T follicular helper cell (primary cell): ENCODE measurements around the gene ORC4.

Experiments
- DNase-seq: peaks from one replicate; pipeline ENCODE4 v3.0.0-alpha.2; 2020; ENCODE audit warnings: low read depth
- total RNA-seq, 2 experiments: gene quantifications; one replicate each; lab custom pipeline; 2026; lab: John Stamatoyannopoulos, UW

ORC4 gene
- total RNA-seq = 35.7 to 47.4 reads per million in 2 experiments

DNA sequence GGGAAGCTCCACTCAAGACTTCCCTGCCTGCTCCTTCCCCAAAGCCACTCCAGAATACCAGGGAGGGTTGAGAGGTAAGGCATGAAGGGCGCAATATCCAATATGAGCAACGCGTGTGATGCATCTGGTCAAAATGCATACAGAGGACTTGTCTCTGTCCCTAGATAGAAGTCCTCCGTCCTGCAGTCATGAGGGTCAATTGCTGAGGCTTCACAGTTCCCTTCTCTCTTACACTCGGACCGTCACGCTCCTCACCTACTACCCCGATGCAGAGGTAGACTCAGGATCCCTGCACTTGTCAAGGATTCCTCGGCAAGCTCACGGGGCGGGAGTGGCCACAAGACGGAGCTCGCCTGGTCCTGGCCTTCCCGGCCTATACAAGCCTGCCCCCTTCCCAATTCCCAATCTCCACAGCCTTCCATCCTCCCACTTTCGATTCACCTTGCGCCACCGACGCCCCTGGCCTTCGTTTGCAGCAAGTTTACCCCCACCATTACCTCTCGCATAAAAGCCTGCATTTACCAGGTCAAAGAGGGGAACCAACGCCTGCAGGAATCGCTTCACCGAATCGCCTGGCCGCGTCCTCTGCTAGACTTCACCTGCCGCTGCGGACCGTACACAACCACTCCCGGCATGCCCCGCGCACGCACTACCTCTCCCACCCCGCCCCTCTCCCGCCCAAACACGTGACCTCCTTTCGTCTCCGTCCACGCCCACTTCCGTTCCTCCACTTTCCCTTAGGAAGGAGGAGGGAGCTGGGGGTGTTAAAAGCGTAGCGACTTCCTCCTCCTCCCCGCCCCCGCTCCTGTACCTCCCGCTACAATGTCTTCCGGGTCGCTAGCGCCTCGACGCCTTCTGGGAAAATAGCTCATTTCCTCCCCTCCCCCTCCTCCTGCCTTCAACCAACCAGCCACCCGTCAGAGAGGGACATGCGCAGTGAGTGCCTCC is at the start of gene ORC4:
TSS of gene ORC4 (minus strand) at position 627 of the 948 bp plus-strand sequence. CDS start 44,779 bp downstream, outside the sequence.
- DNase-seq = peak; percentile 96

DNA sequence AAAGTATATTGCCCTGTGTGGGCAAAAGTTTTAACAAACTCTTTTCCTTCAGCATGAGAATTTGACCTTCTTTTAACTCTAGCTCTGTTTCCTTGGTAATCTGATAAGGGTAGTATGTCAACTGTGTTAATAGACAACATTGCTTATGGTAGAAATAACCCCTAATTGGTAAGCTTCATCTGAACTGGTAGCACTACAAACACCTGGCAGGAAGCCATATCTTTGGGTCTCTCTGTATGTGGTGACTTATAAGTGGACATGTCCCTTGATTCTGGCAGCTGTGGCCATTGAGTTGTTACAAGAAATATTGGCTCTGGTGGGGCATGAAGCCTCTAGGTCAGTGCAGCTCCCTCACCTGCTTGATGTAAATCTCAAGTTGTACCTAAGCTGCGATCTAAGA is 47.3 kb upstream of the ORC4 start:
- no peak for DNase-seq

DNA sequence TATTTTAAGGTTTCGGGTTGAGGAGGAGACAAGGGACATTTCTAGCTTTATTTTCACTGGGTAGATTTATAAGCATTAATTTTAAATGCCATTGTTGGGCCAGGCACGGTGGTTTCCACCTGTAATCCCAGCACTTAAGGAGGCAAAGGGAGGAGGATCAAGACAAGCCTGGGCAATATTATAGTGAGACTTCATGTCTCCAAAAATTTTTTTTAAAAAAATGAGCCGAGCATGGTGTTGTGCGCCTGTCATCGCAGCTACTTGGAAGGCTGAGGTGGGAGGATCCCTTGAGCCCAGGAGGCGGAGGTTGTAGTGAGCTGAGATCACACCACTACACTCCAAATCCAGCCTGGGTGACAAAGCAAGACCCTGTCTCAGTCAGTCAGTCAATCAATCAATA is 45.4 kb upstream of the ORC4 start:
- no peak for DNase-seq

DNA sequence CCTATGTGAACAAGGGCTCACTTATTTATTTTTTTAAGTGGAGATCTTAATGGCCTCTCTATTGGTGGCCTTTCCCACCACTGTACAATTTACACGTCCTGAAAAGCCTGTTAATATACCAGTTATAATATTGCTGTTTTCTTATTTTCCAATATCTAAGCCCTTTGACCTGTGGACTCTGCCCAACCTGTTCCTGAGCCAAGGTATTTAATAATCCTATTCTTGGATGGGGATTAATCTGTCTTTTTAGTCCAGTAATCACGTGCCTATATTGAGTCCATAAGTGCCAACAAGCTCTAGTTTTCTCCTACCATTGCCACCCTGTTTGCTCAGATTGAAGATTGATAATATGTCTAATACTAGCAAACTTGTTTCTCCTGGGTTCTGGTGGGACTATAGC is 43.1 kb upstream of the ORC4 start:
- no peak for DNase-seq

DNA sequence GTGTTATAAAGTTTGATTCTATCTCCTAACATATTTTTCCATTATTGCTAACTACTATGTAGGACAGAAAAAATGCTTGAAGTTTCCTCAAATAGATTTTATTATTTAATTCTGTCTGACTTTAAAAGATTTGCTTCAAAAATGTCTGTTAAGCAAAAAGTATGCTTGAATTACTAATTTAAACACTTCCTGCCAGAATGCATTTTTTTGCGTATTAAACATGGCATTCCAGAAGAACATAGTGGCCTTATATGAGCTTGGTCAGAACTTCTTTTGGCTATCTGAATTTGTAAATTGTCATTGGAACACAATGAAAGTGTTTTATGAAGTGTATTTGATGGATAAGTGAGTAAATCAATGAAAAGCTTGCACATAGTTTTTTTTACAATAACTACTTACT is 38.1 kb upstream of the ORC4 start:
- no peak for DNase-seq

DNA sequence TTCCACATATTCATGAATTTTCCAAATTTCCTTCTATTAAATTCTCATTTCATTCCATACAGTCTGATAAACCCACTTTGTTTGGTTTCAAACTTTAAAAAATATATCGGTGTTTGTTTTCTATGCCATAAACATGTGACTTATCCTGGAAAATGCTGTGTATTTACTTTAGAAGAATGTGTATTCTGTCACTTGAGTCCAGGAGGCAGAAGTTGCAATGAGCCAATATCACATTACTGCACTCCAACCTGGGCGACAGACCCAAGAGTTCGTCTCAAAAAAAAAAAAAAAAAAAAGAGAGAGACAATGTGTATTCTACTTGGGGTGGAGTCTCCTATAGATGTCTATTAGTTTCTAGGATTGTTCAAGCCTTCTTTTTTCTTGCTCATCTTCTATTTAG is 32.1 kb upstream of the ORC4 start:
- DNase-seq = no peak

DNA sequence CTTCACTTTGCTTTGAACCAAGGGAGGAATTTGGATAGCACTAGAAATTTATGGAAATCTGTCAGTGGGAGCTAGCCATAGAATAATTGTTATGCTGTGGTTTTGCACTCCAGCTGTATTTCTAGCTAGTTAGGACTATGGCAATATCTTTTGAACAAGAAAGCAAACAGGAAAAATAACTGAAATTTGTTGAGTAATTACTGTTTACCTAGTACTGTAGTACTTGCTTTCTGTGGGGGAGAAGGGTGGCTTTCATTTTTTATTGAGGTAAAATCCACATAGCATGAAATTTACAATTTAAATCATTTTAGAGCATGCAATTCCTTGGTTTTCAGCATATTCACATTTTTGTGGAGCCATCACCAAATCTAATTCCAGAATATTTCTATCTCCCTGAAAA is 28.7 kb upstream of the ORC4 start:
- DNase-seq = no peak

DNA sequence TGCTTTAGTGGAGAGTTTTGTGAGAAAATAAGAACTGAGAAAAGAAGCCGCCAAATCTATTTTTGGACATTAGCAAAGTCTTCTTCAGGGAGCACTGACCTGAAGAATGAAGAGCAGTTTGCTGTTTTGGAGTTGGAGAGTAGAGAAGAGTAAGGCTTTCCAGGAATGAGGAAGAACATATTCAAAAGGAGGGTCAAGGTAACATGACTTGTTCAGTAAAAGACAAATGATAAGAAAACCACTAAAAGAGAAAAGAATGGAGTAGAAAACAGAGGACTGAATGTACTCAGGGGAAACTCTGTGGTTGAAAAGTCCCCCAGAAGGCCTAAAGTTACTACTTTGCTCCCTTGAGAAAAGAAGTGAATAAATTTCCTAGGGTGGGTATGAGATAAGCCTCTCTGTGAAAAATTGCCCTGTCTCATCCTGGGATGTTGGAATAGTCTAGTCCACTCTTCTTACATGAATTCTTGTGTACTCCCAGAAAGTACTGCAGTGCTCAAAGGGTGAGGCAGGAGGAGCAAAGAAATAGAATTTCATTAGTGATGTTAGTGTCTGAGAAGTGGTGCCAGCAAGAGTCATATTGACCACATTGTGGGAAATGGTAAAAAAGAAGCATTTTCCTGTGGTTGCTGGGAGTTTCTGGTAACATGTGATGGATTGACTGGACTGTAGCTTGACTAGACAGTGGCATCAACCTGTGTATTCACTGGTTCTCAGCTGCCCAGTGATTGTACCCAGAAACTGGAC is 28.1 kb upstream of the ORC4 start:
- no peak for DNase-seq

DNA sequence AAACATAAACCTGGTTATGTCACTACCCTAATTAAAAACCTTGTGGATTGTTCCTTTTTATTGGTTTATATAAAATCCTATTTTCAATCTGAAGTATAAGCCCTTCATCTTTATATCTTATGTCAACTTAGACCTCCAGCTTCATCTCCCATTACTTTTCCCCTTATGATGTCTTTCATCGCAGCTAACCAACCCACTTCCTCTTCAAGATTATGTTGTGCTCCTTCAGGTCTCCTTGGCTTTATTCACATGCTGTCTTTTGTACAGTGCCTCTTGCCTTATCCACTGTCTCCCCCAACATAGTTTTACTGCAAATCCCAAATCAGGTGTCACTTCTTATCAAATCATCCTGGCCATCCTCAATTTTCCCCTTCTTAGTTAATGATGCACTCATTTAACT is 26.3 kb upstream of the ORC4 start:
- DNase-seq = no peak

DNA sequence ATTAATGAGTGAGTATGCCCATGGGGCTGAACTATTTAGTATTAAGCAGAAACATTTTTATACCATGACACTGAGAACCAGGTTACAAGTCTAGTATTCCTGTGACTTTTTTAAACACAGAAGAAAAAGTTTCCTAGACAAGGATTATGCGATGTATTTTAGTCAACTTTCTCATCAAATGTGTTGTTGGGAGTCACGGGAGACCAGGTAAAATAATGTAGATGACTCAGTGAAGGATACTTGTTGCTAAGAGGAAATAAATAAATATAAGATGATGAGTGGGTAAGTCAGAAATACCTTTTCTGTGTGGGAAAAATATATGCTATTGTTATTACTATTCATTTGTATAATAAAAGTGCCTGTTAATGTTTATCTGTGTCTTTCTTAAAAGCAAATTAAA is 23.8 kb upstream of the ORC4 start:
- DNase-seq = no peak

DNA sequence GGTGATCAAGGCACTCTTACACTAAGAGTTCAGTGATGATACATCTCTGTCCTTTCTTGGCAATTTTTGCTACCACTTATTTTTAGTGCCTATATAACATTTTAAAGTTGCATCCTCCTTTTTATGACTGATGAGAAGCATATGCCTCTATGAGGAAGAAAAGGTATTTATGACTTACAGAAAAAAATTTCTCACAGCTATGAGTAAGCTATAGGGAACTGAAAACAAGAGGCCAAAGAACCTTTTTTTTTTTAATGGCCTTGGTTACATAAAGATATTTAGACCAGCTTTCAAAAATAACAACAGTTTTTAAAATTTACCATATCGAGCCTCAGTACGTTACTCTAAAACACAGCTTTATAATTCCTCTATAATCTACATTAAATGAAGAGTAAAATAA is 21.7 kb upstream of the ORC4 start:
- no peak for DNase-seq

DNA sequence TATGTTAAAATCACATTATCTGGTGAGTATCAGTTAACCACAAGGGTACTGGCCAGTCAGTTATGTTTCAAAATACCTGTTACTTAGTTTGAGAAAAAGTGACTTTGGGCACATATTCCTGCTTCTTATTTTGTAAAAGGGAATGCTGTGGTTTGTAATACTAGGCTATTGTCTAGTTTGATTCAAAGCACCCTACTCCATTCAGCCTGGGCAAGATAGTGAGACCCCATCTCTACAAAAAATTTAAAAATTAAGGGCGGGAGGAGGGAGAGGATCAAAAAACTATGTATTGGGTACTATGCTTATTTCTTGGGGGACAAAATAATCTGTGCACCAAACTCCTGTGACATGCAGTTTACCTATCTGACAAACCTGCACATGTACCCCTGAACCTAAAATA is 19.2 kb upstream of the ORC4 start:
- DNase-seq = no peak

DNA sequence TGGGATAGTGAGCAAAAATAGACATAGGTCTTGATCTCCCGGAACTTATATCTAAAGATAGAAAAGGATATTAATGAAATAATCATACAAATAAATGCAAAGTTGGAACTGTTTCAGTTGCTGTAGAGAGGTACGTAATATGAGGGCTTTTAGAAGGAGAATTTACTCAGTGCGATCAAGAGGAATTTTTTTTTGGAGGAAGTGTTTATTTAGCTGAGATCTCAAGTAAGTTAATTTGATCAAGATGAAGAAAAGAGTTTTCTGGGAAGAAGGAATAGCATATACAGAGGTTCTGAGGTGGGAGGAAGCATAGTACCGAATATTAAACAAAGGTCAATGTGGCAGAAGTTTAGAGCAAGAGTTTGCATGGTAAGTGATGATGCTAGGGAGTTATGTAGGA is 11.7 kb upstream of the ORC4 start:
- DNase-seq = no peak

DNA sequence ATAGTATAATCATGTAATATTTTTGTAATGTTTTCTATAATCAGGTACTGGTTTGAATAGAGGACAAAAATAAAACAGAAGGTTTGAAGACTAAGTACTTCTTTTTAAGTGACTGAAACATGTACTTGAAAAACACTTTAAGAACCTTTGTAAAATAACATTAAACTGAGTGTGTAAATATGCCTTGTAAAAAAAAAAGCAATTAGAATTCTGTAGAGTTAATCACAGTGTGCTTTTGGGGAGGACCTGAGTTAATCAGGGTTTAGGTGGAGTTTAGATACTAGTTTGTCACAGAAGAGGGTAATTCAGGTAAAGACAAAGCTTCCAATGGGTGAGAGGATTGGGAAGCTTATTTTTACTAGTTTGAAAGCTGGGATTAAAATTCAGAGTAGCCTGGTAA is 10.6 kb upstream of the ORC4 start:
- no peak for DNase-seq

DNA sequence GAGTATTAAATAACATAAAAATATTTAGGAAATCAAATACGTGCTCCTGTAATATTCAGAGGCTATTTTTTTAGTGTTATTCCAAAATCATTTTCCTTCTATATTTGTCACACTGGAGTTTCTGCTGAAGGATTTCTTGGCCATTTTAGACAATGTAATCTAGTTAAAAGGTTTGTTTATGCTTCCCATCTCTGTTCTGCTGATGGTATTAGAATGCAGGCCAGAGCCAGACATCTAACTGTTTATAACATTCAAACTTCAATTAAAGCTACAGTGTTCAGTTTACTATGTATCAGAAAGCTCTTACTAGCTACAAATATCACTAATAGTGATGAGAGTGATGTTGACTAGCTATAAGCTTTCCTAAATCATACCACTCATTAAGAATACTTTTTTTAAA is 8.2 kb upstream of the ORC4 start:
- DNase-seq = no peak

DNA sequence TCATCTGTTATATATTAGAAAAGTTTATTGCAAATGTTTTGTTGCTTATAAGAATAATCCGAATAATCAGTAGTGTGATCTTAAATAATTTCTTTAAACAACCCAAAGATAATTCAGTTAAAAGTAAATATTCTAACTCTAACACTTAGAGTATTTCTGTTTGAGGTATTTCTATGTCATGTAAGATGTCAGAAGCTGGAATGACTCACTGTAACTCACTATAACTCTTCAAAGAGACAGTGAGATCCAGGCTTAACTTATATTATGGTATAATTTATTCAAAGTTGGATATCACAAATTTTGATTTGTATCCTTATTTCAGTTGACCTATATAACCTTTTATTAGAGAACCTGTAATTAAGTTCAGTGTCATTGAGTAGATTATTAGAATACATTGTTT is 7.3 kb upstream of the ORC4 start:
- no peak for DNase-seq

DNA sequence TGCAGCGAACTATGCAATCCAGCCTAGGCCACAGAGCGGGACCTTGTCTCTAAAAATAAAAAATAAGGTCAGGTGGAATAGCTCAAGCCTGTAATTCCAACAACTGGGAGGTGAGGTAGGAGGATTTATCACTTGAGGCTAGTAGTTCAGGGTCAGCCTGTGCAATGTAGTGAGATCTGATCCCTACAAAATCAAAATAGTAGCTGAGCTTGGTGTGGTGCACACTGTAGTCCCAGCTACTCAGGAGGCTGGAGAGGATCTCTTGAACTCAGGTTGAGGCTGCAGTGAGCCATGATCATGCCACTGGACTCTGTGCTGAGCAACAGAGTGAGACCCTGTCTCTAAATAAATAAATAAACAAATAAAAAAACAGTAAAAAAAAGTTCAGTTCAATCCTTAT is 6.0 kb upstream of the ORC4 start:
- no peak for DNase-seq

DNA sequence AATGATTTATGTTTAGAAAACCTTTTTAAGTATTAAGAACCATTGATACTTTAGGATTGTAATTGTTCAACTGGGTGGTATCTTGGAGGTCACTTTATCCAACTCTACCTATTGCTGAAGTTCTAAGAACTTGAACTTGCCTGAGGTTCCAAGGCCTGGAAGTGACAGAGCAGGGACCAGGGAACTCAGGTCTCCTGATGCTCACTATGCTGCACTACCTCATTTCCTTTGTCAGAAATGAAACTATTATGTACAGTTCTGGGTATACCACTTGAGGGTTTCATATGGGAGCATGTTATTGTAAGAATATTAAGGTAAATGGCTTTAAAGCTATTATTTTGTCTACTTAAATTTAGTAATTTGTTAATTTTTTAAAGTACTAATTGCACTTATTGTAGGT is 3.3 kb upstream of the ORC4 start:
- DNase-seq = no peak

DNA sequence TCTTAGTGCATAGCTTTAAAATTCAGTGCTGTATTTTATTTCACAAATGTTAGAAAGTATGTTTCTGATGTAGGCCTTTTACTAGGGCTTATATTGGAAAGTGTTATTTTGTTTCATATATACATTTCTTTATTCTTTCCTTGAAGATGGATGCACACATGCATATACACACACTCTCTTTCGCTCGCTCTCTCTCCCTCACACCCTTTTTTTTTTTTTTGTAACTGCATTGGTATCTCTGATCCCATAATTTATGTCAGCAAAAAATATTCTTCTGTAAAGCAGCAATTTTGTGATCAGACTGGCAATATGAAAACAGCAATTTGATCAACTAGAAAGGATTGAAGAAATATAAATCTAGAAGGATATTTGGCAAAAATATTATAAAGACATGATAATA is 2.3 kb upstream of the ORC4 start:
- no peak for DNase-seq

DNA sequence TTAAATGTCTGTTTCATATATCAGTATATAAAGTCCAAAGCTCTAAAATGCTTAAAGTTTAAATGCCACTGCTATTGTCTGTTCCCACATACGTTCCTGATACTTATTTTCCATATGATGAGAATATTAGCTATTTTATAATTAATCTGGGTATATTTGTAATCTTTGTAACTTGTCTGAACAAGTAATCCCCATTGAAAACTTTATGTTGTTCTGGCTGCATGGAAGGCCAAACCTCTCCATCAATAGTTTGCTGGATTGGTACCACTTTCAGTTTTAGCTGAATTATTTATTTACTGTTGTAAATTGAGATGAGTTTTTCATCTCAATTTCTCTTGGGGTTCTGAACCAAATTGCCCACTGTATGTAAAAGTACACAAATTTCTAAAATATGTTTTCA is 1.8 kb upstream of the ORC4 start:
- DNase-seq = no peak

DNA sequence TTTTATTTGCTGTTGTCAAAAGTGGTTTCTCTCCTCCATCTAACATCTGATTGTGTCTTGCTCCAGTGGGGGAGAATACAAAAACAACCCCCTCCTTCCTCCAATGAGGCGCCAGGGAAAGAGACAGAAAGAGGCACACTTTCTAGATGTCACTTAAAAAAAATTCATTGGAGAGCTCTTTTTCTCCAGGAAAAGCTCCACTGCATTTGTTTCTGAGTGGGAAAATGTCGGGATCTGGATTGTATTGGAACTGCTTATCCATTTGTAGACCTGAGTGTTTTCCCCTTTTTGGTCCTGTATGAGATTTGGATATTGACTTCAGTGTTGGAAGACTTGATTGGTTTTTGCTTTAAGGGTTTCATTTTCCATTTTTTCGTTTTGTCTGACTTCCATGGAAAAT is 1.3 kb upstream of the ORC4 start:
- DNase-seq = no peak

DNA sequence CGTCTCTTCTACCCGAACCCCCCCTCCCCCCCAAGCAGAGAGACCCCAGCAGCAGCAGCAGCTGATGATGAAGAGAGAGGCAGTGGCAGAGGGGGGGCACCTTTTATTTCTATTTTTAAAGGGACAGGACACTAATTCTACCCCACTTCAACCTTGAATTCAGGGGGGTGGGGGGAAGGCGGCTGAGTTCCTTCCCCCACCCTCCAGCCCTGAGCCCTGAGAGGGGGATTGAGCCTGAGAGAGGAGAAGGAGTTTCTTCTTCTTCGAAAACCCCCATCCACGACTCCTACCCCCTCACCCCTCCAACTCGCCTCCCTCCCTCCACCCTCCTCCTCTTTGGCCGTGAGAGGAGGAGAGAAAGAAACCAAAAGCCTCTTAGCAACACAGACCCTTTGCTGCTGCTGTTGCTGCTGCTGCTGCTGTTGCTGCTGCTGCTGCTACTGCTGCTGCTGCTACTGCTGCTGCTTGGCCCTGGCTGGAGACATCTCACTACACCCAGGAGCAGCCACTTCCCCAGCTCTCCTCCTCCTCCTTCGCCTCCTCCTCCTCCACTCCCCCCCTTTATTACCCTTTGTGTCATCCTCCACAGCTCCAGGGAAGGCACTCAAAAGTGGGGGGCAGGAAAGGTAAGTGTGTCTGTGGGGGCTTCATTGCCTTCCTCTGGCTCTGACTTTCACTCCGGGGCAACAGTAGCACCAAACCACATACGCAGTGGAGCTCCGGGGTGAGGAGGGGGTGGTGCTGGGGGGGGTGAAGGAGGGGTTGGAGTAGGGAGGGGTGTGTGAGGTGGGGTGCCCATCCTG is 723 bp upstream of the ORC4 start, which contains the start of gene MBD5:
TSS of gene MBD5 (plus strand) at position 33 of the 803 bp plus-strand sequence.
- peak; percentile 50 for DNase-seq
